AG09309 (cell line): ENCODE data around the gene TCTN2.

ENCODE experiments used
- DNase-seq: peaks from one replicate; pipeline ENCODE4 v3.0.0-alpha.2; 2010; ENCODE audit warnings: low read depth
- H3K4me3 ChIP-seq: 2 replicates; pipeline ENCODE4 v1.5.1; 2011; ENCODE audit warnings: mild to moderate bottlenecking, low read depth, low read length, moderate library complexity; ENCODE audit not compliant: control insufficient read depth
- CTCF ChIP-seq: IDR thresholded peaks from 2 replicates; pipeline ENCODE4 v1.5.1; 2011; ENCODE audit warnings: mild to moderate bottlenecking, low read depth, low read length, inconsistent platforms; ENCODE audit not compliant: insufficient read depth, control insufficient read depth; ENCODE audit errors: missing control alignments

Gene TCTN2

GRCh38 chr12:123645878-123646277, 25.0 kb upstream of the TCTN2 start:
- H3K4me3 ChIP-seq, result no peak overlapping the region
- TF ChIP-seq CTCF, result no peak

GRCh38 chr12:123648401-123648800, 22.5 kb upstream of the TCTN2 start:
- H3K4me3 ChIP-seq, result no peak overlapping the region
- no peak for DNase-seq
- no peak for TF ChIP-seq CTCF

More at GRCh38 chr12:123645878-123646277, 25.0 kb upstream of the TCTN2 start:
- DNase-seq, result no peak

- no peak for TF ChIP-seq CTCF
- DNase-seq, result no peak
- H3K4me3 ChIP-seq, result no peak overlapping the region
These were observed 16.7 kb upstream of the TCTN2 start for GRCh38 chr12:123654129-123654701.

GRCh38 chr12:123655420-123655819, 15.5 kb upstream of the TCTN2 start:
- TF ChIP-seq CTCF, result no peak

GRCh38 chr12:123656392-123656791, 14.5 kb upstream of the TCTN2 start:
- no peak for TF ChIP-seq CTCF
- H3K4me3 ChIP-seq, result no peak overlapping the region
- DNase-seq, result no peak

More at GRCh38 chr12:123655420-123655819, 15.5 kb upstream of the TCTN2 start:
- DNase-seq, result no peak
- no peak overlapping the region for H3K4me3 ChIP-seq

GRCh38 chr12:123657211-123657610, 13.7 kb upstream of the TCTN2 start:
- DNase-seq, result no peak
- no peak for TF ChIP-seq CTCF
- no peak overlapping the region for H3K4me3 ChIP-seq
